ENCODE results near the gene COL5A1.

- TF ChIP-seq EZH2 (IDR thresholded peaks at IDR 0.05; ENCODE audit: insufficient read depth, poor library complexity, severe bottlenecking) (no peak), EZH2phosphoT487 (IDR thresholded peaks at IDR 0.05; ENCODE audit: insufficient read depth, low read depth) (no peak)
Measured at GRCh38 chr9:134809826-134810225, 168.2 kb downstream of the COL5A1 start.
